Subcutaneous abdominal adipose tissue (tissue), 5 donors: ENCODE results near the gene KRT80.
A peak's percentile ranks its signal among the peaks of the same experiment; 100 is the strongest.

Source experiments
- H3K27ac ChIP-seq: one replicate; pipeline ENCODE4 v1.7.0; 2013; ENCODE audit warnings: low read depth, mild to moderate bottlenecking, inconsistent platforms, low read length, moderate library complexity
- H3K27me3 ChIP-seq, 5 donors: one replicate each; pipeline ENCODE4 v1.7.0; 2013; ENCODE audit warnings: low read length in 5 of 5, inconsistent platforms in 1 of 5; ENCODE audit not compliant: control insufficient read depth in 5 of 5, insufficient read depth in 4 of 5
- H3K36me3 ChIP-seq, 5 donors: one replicate each; pipeline ENCODE4 v1.7.0; 2013; ENCODE audit warnings: low read length in 5 of 5; ENCODE audit not compliant: control insufficient read depth in 5 of 5, insufficient read depth in 5 of 5
- H3K4me1 ChIP-seq, 5 donors: one replicate each; pipeline ENCODE4 v1.7.0; 2013; ENCODE audit warnings: low read length in 5 of 5, mild to moderate bottlenecking in 3 of 5, moderate library complexity in 1 of 5; ENCODE audit not compliant: control insufficient read depth in 5 of 5, insufficient read depth in 5 of 5
- H3K4me3 ChIP-seq, 5 donors: one replicate each; pipeline ENCODE4 v1.7.0; 2013; ENCODE audit warnings: low read length in 5 of 5, low read depth in 1 of 5
- H3K9ac ChIP-seq, 5 donors: one replicate each; pipeline ENCODE4 v1.7.0; 2013; ENCODE audit warnings: low read length in 5 of 5, mild to moderate bottlenecking in 4 of 5, moderate library complexity in 3 of 5
- H3K9me3 ChIP-seq, 5 donors: one replicate each; pipeline ENCODE4 v1.7.0; 2013; ENCODE audit warnings: low read length in 5 of 5; ENCODE audit not compliant: control insufficient read depth in 5 of 5
- donor health status: healthy.
- donor health status: healthy.
- donor health status: healthy.
- donor health status: healthy.
- donor health status: healthy.

Gene KRT80

GRCh38 chr12:52149182-52149641 is 42.6 kb downstream of the KRT80 start:
- no peaks in the 10 kb centered on the region for H3K9me3 ChIP-seq
- H3K27me3 ChIP-seq = peaks cover 0 to 6% (median 0%) of the 10 kb centered on the region in 5 donors
- peak overlapping the region in 1 of 5 donors; percentile 7 for H3K9ac ChIP-seq
- no peak overlapping the region for H3K27ac ChIP-seq
- no peak overlapping the region for H3K4me3 ChIP-seq
- no peaks in the 10 kb centered on the region for H3K36me3 ChIP-seq
- peaks cover 1 to 34% (median 16%) of the 10 kb centered on the region in 5 donors for H3K4me1 ChIP-seq

DNA sequence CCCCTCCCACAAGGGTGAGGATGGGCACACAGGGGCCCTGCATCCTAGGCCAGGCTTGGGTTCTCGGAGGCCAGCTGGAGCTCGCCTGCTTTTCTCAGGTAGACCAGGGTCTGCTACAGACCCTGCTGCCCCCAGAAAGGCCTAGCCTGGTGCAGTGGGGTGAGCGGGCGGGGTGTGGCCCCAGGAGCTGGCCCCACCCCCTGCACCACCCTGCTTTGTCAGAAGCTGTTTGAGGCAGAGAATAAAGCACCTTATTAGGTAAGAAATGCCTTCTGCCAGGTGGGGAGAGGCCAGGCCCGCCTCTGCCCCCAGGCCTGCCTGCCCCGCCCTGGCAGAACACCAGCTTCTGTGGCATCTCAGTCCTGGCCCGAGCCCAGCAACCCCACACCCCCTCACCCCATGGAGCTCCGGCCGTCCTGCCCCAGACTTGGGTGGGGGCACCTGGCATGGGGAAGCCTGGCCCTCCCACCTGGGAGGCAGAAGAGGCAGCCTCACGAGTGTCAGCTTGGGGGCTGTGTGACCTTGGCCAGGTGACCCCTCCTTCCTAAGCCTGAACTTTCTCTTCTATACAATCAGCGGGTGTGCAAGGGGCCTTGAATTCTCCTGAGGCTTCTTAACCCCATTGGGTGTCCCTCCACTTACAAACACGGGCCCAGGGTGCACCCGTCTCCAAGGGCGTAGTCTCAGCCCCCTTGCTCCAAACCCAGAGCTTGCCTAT is 43.2 kb downstream of the KRT80 start:
- Histone ChIP-seq H3K27ac (peak overlapping the region; percentile 58), H3K4me1 (peaks cover 1 to 34% (median 16%) of the 10 kb centered on the region in 5 donors), H3K4me3 (no peak overlapping the region), H3K27me3 (peaks cover 0 to 6% (median 0%) of the 10 kb centered on the region in 5 donors), H3K9me3 (no peaks in the 10 kb centered on the region), H3K9ac (no peak overlapping the region), H3K36me3 (no peaks in the 10 kb centered on the region)

- peaks cover 0 to 5% (median 0%) of the 10 kb centered on the region in 5 donors for H3K27me3 ChIP-seq
- H3K4me3 ChIP-seq = no peak overlapping the region
- peaks cover 1 to 34% (median 16%) of the 10 kb centered on the region in 5 donors for H3K4me1 ChIP-seq
- H3K27ac ChIP-seq = peak overlapping the region; percentile 58
- no peaks in the 10 kb centered on the region for H3K36me3 ChIP-seq
- H3K9ac ChIP-seq = peak overlapping the region in 1 of 5 donors; percentile 41
- no peaks in the 10 kb centered on the region for H3K9me3 ChIP-seq
Observed at GRCh38 chr12:52147964-52148463, 43.8 kb downstream of the KRT80 start.

GRCh38 chr12:52147367-52147963 is 44.3 kb downstream of the KRT80 start:
- H3K4me3 ChIP-seq = no peak overlapping the region
- H3K27ac ChIP-seq = peak overlapping the region; percentile 58
- H3K27me3 ChIP-seq = peaks cover 0 to 4% (median 0%) of the 10 kb centered on the region in 5 donors
- H3K9me3 ChIP-seq = no peaks in the 10 kb centered on the region
- H3K4me1 ChIP-seq = peaks cover 1 to 31% (median 15%) of the 10 kb centered on the region in 5 donors
- no peaks in the 10 kb centered on the region for H3K36me3 ChIP-seq
- peak overlapping the region in 2 of 5 donors; percentile 9 to 41 for H3K9ac ChIP-seq

DNA sequence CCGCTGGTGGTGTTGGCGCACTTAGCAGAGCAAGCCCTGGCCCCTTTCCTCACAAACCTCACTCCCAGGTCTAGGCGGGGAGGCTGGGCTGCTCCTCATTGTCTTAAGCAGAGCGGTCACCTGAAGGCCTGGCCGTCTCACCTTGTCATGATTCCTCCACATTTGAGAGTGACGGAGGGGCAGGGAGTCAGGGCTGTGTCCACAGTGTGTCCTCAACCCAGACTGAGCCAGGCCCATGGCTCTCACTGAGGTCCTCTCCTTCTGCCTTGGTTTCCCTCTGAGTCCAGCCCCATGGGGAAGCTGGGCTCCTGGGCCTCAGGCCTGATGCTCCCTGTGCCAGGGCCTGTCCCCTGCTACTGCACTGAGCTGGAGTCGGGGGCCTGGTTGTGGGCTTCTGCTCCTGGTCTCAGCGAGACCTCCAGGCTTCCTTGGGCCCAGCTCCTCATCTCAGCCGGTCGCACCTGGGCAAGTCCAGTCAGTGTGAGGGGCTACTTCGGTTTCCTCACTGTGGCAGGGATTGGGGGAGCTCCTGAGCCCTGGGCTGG is 44.9 kb downstream of the KRT80 start:
- Histone ChIP-seq H3K9me3 (no peaks in the 10 kb centered on the region), H3K9ac (peak overlapping the region in 2 of 5 donors; percentile 12 to 33), H3K27me3 (peaks cover 0 to 4% (median 0%) of the 10 kb centered on the region in 5 donors), H3K4me3 (no peak overlapping the region), H3K4me1 (peaks cover 1 to 25% (median 11%) of the 10 kb centered on the region in 5 donors), H3K36me3 (no peaks in the 10 kb centered on the region), H3K27ac (peak overlapping the region; percentile 37)

- no peak overlapping the region for H3K4me3 ChIP-seq
- H3K36me3 ChIP-seq = no peaks in the 10 kb centered on the region
- H3K9me3 ChIP-seq = no peaks in the 10 kb centered on the region
- peak overlapping the region; percentile 37 for H3K27ac ChIP-seq
- peaks cover 1 to 23% (median 8%) of the 10 kb centered on the region in 5 donors for H3K4me1 ChIP-seq
- peaks cover 0 to 2% (median 0%) of the 10 kb centered on the region in 5 donors for H3K27me3 ChIP-seq
- peak overlapping the region in 1 of 5 donors; percentile 12 for H3K9ac ChIP-seq
Observed at GRCh38 chr12:52146089-52146821, 45.6 kb downstream of the KRT80 start.

- H3K27me3 ChIP-seq = peaks cover 0 to 2% (median 0%) of the 10 kb centered on the region in 5 donors
- peaks cover 1 to 23% (median 8%) of the 10 kb centered on the region in 5 donors for H3K4me1 ChIP-seq
Observed at GRCh38 chr12:52145228-52146088, 46.4 kb downstream of the KRT80 start.

DNA sequence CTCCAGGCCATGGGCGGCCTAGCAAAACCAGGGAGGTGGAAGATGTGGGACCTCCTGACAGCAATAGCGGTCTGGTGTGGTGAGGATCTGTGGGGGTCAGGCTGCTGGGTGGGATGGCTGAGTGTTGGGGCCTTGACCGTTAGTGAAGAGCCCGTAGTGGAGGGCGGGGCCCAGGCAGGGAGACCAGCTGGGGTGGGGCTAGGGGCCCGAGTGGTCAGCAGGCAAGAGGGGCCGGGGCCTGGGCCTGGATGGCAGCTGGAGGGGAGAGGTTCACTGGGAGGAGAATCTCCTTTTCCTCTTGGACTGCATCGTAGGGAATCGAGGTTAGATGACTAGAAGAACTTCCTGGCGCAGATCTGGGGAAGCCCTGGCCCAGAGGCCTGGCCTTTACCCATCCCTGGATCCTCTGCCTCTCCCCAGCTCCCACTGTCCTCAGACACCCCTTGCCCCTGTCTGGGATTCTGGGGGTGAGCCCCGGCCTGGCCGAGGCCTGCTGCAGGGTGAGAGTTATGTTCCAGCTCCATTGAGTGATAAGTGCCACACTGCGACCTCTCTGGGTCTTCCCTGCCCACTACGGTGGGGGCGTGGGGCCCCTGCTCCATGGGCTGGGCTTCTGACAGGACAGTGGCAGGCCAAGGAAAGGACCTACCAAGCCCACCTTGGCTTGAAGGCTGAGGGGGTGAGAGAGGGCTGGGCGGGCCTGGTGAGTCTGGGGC is 47.1 kb downstream of the KRT80 start:
- Histone ChIP-seq H3K9ac (no peak overlapping the region), H3K9me3 (no peaks in the 10 kb centered on the region), H3K4me1 (peaks cover 1 to 20% (median 8%) of the 10 kb centered on the region in 5 donors), H3K4me3 (no peak overlapping the region), H3K27ac (no peak overlapping the region), H3K27me3 (peaks cover 0 to 4% (median 0%) of the 10 kb centered on the region in 5 donors), H3K36me3 (no peaks in the 10 kb centered on the region)

More at GRCh38 chr12:52145228-52146088, 46.4 kb downstream of the KRT80 start:
- Histone ChIP-seq H3K36me3 (no peaks in the 10 kb centered on the region), H3K9me3 (no peaks in the 10 kb centered on the region), H3K27ac (no peak overlapping the region), H3K9ac (no peak overlapping the region), H3K4me3 (no peak overlapping the region)
